HG03460 (cell line): Measurements from ENCODE around the gene PSG3.
"Not testable (repeated sequence)": the region's sequence is repeated elsewhere in the genome, so short reads cannot be mapped to it uniquely, and the experiment has no call there.

Experiments used
- ATAC-seq: cut with Tn5 transposase; IDR thresholded peaks from one replicate; pipeline ENCODE4 v1.9.1; 2021; ENCODE audit not compliant: unreplicated experiment

Gene PSG3

GRCh38 chr19:42695811-42696503, 44.3 kb downstream of the PSG3 start:
- no peak for ATAC-seq

DNA sequence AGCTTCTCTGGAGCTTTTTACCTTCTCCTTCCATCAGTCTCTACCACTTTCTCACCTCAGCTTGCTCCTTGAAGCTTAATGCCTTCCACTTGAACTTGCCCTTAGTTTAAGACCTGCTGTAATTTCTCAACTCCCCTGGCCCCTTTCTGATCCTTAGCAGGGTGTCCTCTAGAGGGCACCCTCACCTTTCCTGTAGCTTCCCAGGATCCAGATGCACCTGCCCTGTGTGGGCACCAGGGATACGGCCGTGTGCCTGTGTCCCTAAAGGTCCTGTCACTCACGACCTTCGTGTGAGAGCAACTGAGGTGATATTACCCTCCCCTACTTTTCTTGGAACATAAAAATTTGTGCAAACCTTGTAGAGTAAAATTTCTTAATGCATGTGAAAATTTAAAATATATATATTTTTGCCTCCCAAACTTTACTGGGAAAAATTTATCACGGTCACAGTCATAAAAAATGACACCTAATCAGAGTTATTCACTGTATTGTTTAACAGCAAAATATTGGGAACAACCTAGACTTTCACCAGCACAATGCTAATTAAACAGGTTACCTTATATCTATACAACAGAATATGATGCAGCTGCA, 46.4 kb downstream of the PSG3 start:
- no peak for ATAC-seq

- no peak for ATAC-seq
Observed at GRCh38 chr19:42683917-42684513, 56.3 kb downstream of the PSG3 start.

DNA sequence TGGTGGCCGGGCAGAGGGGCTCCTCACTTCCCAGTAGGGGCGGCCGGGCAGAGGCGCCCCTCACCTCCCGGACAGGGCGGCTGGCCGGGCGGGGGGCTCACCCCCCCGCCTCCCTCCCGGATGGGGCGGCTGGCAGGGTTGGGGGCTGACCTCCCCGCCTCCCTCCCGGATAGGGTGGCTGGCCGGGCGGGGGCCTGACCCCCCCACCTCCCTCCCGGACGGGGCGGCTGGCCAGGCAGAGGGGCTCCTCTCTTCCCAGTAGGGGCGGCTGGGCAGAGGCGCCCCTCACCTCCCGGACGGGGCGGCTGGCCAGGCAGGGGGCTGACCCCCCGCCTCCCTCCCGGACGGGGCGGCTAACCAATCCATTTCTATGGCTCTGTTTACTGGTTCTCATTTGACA, 64.0 kb downstream of the PSG3 start:
- not testable (repeated sequence) for ATAC-seq

DNA sequence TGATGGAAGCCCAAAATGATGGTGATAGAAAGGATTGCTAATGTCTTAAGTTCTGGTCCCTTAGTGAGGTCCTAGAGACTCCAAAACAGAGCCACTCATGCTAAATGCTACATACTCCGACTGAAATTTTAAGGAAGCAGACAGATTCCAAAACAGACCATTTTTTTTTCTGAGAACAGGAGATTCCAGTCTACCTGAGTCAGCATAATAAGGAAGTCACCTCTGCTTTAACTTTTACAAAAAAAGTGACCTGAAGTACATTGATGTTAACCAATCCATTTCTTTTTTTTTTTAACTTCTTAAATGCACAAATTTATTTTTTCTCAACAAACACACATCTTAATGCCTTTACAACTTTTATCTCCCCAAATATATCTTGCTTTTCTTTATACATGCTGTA, 65.7 kb downstream of the PSG3 start:
- not testable (repeated sequence) for ATAC-seq
